T-helper 1 cell treated with Interleukin-12 subunit alpha and Interleukin-12 subunit beta and Interleukin-4 antibody, amounts not matched to agents 30 ng/mL and 1 ng/mL, for 36 hours (primary cell): ENCODE data around the gene OPRL1. TPM values are rescaled to one million over a fixed set of nuclear protein-coding genes. Genes with fewer than 3 reads are reported as not detected.

Experiments
- intact Hi-C: fragments of 100-400 bp; cut with micrococcal nuclease; formaldehyde crosslinking; loops from one replicate; pipeline ENCODE4 v1.15.1; 2024
- total RNA-seq: library from RNA; stranded (reverse); gene quantifications from 2 replicates; pipeline ENCODE4 v1.2.3, GENCODE V29; 2022

OPRL1 gene
- total RNA-seq, 1 donor from 2014 or later = 0.64 TPM

DNA sequence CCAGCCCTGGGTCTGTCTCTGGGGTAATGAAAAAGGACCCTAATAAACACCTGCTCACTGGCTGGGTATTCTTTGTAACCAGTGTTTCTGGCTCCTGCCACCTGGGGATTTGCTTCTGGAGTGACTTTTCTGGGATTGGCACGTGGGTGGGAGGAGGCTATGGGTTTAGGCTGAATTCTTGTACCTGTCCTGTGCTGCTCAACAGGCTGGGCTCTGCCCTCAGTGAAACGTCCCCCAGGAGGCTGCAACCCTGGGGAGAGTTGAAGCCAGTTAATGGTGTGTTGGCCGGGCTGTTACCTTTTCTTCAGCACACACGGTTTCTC is 20.6 kb downstream of the OPRL1 start:
- intact Hi-C loops = no loop called here

DNA sequence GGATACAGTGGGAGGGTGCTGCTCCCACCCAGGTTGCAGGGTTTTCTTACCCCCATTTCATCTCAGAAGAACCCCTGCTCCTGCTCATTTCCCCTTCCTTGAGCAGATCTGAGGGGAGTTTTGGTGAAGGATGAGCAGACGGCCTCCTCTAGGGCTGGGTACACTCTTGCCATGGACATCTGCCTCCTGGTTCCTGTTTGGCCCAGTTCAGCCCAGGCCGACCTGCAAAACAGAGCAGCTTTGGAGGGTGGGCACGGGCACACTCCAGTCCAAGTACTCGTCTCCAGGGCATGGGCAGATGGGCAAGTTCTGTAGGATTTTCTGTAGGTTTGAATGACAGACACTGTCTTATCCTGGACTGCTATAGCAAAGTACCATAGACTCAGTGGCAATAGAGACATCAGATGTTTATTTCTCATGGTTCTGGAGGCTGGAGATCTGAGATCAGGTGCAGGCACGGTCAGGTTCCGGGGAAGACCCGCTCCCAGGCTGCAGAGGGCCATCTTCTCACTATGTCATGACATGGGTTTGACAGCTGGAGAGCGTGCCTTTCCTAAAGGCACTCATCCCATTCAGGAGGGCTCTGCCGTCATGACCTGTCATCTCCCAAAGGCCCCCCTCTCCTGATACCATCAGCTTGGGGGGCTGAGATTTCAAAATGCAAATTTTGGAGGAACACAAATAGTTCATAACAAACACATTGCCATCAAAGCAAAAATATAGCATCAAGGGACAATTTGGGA is 21.2 kb downstream of the OPRL1 start:
- intact Hi-C loops = no loop called here

DNA sequence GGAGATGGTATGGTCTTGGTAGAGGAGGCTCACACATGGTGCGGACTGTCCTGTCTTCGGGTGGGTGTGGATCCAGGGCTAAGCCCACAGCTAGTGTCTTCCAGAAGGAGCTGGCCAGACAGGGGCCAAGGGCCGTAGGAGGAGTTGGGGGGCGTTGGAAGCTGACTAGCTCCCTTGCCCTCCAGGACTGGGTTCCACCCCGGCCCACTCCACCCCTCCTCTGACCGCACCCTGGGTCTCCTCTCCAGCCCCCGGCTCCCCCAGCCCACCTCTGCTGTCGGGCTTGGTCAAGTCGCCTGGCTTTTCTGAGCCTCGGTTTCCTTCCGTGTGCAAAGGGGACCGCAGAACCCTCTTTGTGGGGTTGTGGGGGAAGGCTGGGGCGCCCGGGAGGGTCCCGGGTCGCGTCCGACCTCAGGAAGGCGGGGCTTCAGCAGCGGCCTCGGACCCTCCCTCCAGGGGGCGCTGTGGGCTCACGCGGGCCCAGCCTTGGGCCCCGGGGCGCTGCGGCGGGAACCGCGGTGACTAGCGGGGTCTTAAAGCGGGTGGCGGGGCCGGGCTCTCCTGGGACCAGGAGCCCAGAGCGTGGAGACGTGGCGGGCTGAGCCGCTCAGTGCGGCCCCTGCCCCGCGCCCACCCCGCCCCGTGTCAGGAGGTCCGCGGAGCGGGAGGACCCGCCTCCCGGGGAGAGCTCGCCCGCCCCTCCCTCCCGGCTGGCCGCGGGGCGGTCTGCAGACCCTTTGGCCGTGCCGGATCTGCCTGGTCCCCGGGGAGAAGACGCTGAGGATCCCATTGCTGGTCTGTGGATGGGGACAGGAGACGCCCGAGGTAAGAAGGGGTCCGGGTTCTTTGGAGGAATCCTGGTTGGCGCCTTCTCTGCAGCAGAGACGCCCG is 22.1 kb downstream of the OPRL1 start:
- intact Hi-C loops = loop anchor here (1.0 to 2.0 kb wide), 2 partner anchors 18 to 19 kb away; no protein-coding TSS in a partner anchor

DNA sequence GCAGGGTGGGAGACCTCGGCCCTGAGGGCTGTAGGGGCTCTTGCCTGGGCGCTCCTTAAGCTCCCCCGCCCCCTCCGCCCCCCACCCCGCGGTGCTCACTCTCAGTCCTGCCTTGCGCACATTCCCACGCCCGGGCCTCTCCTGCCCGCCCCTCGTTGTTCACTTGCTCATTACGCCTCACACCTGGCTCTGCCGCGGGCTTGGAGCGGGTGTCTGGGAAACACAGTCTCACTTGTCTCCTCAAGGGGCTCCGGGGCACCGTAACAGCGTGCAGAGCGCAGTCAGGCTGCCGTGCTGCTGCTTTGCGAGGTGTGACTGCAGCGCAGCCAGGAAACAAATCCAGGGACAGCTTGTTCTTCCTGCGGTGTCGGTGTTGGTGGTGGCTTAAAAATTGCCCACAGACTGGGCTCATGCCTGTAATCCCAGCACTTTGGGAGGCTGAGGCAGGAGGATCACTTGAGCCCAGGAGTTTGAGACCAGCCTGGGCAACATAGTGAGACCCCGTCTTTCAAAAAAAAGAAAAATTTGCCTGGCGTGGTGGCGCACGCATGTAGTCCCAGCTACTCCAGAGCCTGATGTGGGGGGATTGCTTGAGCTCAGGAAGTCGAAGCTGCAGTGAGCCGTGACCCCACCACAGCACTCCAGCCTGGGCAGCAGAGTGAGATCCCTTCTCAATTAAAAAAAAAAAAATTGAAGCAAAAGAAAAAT is 22.9 kb downstream of the OPRL1 start:
- intact Hi-C loops = loop anchor here (1.0 to 2.0 kb wide), 2 partner anchors 18 to 20 kb away; no protein-coding TSS in a partner anchor

DNA sequence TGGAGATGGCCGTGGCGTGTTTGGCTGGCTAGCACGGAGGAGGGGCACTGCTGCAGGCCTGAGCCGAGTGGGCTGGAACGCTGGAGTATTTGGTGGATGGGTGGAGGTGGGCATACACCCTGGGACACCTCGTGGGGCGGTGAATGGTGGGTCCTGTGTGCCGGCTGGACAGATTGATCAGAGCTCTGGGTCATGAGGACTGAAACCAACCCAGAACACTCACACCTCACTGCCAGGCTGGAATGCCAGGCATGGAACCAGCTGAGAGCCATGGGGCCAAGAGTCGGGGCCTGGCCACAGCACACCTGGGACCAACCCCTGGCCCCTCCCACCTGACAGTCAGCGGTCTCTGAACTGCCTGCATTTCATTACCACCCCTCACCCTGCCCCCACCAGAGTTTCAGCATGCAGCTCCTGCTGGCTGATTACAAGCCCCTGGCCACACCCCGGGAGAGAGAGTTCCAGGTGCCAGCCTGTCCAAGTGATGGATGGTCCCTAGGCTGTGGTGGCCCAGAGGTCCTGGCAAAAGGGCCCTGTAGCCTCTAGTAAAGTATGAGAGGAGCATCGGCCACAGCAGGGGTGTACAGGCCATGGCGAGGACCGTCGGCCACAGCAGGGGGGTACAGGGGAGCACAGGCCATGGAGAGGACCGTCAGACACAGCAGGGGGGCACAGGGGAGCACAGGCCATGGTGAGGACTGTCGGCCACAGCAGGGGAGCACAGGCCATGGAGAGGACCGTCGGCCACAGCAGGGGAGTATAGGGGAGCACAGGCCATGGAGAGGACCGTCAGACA is 24.2 kb downstream of the OPRL1 start:
- intact Hi-C loops = loop anchor here (2.0 kb wide), 1 partner anchor 21 kb away; no protein-coding TSS in a partner anchor

DNA sequence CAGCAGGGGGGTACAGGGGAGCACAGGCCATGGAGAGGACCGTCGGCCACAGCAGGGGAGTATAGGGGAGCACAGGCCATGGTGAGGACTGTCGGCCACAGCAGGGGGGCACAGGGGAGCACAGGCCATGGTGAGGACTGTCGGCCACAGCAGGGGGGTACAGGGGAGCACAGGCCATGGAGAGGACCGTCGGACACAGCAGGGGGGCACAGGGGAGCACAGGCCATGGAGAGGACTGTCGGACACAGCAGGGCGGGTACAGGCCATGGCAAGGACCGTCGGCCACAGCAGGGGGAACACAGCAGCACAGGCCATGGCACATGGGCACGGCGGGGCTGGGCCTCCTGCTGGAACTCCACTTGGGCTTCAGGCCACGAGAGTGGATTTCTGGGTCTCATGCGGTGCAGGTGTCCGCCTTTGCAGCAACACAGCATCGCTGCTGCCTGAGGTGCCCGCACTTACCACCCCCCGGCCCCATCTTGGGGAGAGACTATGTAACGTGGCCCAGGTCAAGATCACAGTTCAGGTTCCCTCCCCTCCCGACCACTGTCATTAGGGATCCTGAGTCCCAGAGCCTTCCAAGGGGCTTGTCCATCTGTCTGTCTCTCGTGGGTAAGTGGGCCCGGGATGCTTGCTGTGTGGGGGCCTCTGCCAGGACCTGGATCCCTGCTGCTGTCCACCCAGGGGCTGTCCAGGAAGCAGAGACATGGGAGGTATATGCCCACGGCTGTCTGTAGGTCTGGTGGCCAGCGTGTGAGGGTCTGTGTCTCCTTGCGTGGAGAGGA is 25.0 kb downstream of the OPRL1 start:
- intact Hi-C loops = no loop called here

GRCh38 chr20:64105846-64106434 is 26.1 kb downstream of the OPRL1 start:
- intact Hi-C loops = no loop called here

GRCh38 chr20:64106435-64106961 is 26.6 kb downstream of the OPRL1 start:
- intact Hi-C loops = no loop called here

GRCh38 chr20:64106981-64107735 is 27.3 kb downstream of the OPRL1 start, which contains the start of gene NPBWR2:
Gene NPBWR2, minus strand, starts transcription at chr20:64107565. Its CDS starts 734 bp downstream, at chr20:64106831.
- intact Hi-C loops = no loop called here

GRCh38 chr20:64107736-64108457 is 28.0 kb downstream of the OPRL1 start:
- intact Hi-C loops = no loop called here

DNA sequence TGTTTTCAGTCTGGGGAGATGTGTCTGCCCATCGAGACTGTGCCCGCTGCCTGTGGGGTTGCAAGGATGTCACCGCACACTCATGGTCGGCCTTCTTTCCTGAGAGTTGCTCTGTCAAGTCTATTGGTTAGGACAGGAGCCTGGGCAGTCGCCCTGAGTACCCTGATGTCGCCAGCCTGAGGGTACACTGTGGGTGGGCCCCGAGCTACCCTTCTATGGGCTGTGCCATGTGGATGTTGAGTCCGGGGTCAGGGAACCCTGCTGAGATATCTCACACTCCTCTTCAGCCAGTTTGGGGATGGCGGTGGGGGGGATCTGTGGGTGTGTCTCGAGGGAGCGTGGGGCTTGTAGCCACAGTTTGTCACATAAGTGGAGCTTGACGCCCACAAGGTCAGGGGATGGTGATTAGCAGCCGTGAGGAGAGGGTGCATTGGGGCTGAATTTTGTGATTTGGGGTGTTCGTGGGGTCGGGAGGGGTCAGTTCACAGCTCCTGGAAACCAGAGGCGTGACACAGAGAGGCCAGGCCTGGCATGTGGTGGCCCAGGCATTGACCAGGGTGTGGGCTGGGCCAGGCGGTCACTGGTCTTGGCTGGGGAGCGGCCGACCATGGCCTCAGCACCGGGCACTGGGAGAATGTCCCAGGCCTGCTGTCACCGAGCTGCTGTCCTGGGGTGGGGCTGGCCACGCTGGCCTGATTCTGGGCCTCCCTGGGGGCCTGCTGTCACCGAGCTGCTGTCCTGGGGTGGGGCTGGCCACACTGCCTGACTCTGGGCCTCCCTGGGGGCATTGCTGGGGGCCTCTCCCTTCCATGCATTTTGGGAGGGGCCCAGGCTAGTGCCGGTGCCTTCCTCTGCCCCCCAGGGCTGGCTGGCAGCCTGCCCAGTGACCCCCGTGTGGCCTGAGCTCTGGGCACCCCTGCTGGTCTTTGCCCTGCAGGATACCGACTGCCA is 29.1 kb downstream of the OPRL1 start:
- intact Hi-C loops = no loop called here

DNA sequence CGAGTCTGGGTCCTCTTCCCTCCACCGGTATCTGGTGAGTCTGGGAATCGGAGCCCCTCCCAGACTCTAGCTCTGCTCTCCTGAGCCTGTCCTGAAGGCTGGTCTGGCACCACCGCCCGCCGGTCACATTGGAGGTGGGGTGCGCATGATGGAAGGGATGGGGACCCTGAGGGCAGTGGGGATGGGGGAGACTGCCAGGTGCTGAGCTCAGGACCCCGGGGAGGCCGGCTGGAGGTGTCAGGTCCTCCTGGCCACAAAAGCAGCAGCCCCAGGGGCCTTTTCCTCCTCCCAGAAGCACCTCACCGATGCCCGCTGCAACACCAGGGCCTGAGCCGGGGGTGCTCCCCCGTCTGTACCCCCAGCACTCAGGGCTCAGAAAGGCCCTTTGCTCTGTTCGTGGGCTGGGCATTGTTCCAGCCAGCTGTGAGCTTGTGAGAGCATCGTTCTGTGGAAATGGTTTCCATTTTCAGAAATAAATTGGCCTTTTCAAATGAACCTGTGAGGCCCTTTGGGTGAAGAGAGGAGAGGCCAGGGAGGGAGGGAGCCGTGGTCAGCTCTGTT is 30.0 kb downstream of the OPRL1 start:
- intact Hi-C loops = no loop called here

DNA sequence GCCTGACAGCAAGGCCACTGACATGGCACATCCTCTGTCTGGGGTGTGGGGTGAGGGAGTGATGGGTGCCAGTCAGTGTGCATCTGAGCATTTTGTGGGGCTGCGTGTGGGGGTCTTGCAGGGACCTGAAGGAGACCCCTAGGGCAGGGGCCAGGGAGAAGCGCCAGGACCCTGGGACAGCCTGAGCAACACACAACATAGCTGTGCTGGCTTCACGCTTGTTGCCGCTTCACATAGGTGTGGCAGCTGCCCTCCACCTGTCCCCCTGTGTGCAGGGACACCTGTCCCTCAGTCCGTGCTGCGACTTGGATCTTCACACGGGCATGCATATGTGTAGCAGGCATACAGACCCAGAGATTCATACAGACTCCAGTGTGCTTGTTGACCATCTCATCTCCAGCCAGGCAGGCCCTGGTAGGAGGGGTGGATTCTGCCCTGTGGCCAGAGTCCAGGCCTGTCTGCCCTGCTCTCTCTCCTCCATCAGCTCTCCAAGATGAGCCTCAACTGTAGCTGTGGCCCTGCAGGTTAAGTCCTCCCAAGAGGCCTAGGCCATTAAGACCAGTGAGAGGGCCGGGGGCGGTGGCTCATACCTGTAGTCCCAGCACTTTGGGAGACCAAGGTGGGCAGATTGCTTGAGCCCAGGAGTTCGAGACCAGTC is 30.7 kb downstream of the OPRL1 start:
- intact Hi-C loops = no loop called here

- intact Hi-C loops = no loop called here
Observed at GRCh38 chr20:64111841-64112641, 32.2 kb downstream of the OPRL1 start.
